Motor neuron (in vitro differentiated cells): ENCODE data around the gene TRIOBP. TPM values are rescaled to one million over a fixed set of nuclear protein-coding genes. Genes with fewer than 3 reads are reported as not detected.
"Not testable (repeated sequence)": the region's sequence is repeated elsewhere in the genome, so short reads cannot be mapped to it uniquely, and the experiment has no call there.

Experiments used
- ATAC-seq, 8 experiments: fragments of 200-7000 bp; cut with Tn5 transposase; replicated peaks in 6 of 8; 2 replicates each; pipeline ENCODE4 v1.8.0; 2021; ENCODE audit warnings: mild to moderate bottlenecking in 8 of 8, moderate library complexity in 8 of 8
- H3K27ac ChIP-seq, 2 donors: fragments of 250-450 bp; sonication (Bioruptor Pico); 2 replicates each; pipeline ENCODE4 v1.9.0; 2021; ENCODE audit warnings: antibody characterized with exemption in 2 of 2, mild to moderate bottlenecking in 2 of 2, moderate library complexity in 1 of 2
- H3K4me1 ChIP-seq, 2 donors: fragments of 250-450 bp; sonication (Bioruptor Pico); replicated peaks in 1 of 2; 2 replicates each; pipeline ENCODE4 v1.6.1; 2021; ENCODE audit warnings: antibody characterized with exemption in 2 of 2, mild to moderate bottlenecking in 2 of 2, moderate library complexity in 1 of 2
- H3K4me3 ChIP-seq, 5 donors: fragments of 250-450 bp; sonication (Bioruptor Pico); 2 replicates each; pipeline ENCODE4 v1.9.0; 2021; ENCODE audit warnings: antibody characterized with exemption in 5 of 5, mild to moderate bottlenecking in 5 of 5, moderate library complexity in 4 of 5
- WGBS, 10 experiments: fragments of 450-650 bp; shearing (Covaris generic); methylation state at CpG; one replicate each; pipeline ENCODE4 v1.0.0; 2022; 5-methylcytosine and 5-hydroxymethylcytosine counted together
- in situ Hi-C, 9 experiments: fragments of 400-800 bp; cut with MboI; loops; one replicate each; pipeline ENCODE4 v1.15.0; 2021; ENCODE audit warnings: low sequenced_read_pairs in 9 of 9, low pct_unique_long_range_greater_than_20kb in 2 of 9; ENCODE audit not compliant: unreplicated experiment in 9 of 9
- total RNA-seq, 8 experiments: library from RNA; unstranded; fragments of 300-600 nt; gene quantifications; 2 replicates each; pipeline versions ENCODE4 v1.2.3 to v1.2.4, GENCODE V29; 2022

TRIOBP gene
- total RNA-seq, 8 experiments from 2014 or later, result 13.8 to 56.2 (median 25.3) TPM

DNA sequence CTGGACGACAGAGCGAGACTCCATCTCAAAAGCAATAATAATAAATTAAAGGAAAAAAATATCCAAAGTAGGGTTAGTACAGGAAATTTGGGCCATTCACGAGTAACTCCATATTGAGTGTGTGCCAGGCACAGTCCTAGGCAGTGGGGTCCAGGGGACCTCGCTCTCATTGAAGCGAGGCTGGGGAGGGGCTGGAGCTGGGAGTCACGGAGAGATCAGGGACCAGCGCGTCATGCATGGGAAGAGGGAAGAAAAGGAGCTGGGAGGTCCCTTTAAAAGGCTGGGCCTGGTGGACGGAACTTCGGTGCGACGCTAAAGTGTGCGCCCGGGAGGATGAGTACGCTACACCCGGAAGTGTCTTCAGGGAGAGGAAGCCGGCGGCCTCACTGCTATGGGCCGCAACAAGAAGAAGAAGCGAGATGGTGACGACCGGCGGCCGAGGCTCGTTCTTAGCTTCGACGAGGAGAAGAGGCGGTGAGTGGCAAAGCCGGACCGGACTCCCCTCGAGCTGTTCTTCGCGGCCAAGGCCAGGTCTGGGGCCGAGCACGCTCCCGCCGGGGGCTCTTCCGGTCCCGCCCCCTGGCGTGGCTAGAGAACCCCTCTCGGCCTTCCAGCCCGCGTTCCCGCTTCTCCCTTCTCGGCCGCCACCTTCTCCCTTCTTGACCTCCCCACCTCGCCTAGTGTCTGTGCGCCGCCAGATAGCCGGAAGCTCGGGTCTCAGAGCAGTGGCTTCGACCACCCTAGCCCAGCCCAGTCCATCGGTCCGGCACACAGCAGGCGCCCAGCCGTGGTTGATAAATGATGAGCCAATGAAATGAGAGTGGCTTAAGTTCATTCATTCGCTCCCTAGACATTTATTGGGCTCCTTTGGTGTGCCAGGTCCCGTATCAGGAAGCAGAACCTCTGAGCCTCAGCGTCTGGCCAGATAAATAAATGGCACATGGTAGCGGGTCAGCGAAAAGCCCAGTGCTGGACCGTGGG, 10.6 kb upstream of the TRIOBP start, which contains the start of gene NOL12:
NOL12 (plus strand) TSS at position 342 of the 981 bp plus-strand sequence; CDS start at position 392, 50 bp downstream.
- Histone ChIP-seq H3K4me1 (peaks cover 2 to 5% of the 10 kb centered on the region in 2 donors), H3K27ac (peak within 1 kb of the TSS; percentile 99), H3K4me3 (peak within 1 kb of the TSS; percentile 96 to 99 (median 99))
- in situ Hi-C loops, result no loop called here
- peak; percentile 83 to 93 (median 90) for ATAC-seq
- WGBS, 10 experiments, result 0 to 27% (median 6%) methylated on average over 2 to 24 of the region's 62 CpGs; no CpG with 5 or more reads in 1 of the 10 experiments

DNA sequence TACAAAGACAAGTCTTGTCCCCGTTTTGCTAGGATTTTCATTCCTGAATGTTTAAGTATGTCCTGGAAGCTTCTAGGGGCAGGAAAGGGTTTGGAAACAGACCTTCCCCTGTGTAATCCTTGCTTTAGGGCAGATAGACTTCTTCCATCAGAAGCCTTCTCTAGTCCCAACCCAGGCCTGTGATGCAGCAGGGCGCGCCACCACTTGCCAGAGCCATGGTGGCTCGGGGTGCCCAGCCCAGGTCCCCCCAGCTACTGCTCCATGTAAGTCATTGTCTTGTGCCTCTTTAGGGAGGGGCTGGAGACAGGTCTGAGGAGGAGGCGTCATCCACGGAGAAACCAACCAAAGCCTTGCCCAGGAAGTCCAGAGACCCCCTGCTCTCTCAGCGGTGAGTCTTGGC, 6.4 kb upstream of the TRIOBP start:
- no peak overlapping the region for H3K4me3 ChIP-seq
- in situ Hi-C loops, result no loop called here
- H3K4me1 ChIP-seq, result peaks cover 4 to 5% of the 10 kb centered on the region in 2 donors
- no peak overlapping the region for H3K27ac ChIP-seq
- ATAC-seq, result no peak
- WGBS, 10 experiments, result 100% methylated on average over 2 of the region's 7 CpGs; no CpG with 5 or more reads in 9 of the 10 experiments

DNA sequence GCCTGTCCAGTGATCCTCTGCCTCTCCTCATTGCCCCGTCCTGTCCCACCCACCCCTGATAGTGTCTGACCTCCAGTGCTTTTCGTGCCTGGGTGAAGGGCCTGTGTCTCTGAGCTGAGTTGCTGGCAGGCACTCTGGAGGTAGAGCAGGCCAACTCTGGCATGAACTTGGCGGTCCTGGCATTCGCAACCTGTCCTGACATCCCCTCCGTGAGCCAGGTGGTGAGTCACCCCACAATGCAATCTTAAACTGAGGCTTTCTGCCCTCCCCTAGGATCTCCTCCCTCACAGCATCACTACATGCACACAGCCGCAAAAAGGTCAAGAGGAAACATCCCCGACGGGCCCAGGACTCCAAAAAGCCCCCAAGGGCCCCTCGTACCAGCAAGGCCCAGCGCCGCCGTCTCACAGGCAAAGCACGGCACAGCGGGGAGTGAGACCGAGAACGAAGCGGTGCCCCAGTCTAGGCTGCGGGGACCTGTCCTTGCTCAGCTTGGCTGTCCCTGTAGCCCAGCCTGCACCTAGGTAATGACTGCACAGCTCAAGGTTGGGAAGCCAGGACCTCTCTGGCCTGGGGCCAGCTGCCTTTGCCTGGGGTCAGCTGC, 5.8 kb upstream of the TRIOBP start:
- WGBS, 10 experiments, result 80 to 89% (median 80%) methylated on average over 1 to 5 of the region's 18 CpGs; no CpG with 5 or more reads in 7 of the 10 experiments
- in situ Hi-C loops, result no loop called here
- peaks cover 9% of the 10 kb centered on the region in 2 donors for H3K4me1 ChIP-seq
- H3K4me3 ChIP-seq, result no peak overlapping the region
- no peak for ATAC-seq
- no peak overlapping the region for H3K27ac ChIP-seq

DNA sequence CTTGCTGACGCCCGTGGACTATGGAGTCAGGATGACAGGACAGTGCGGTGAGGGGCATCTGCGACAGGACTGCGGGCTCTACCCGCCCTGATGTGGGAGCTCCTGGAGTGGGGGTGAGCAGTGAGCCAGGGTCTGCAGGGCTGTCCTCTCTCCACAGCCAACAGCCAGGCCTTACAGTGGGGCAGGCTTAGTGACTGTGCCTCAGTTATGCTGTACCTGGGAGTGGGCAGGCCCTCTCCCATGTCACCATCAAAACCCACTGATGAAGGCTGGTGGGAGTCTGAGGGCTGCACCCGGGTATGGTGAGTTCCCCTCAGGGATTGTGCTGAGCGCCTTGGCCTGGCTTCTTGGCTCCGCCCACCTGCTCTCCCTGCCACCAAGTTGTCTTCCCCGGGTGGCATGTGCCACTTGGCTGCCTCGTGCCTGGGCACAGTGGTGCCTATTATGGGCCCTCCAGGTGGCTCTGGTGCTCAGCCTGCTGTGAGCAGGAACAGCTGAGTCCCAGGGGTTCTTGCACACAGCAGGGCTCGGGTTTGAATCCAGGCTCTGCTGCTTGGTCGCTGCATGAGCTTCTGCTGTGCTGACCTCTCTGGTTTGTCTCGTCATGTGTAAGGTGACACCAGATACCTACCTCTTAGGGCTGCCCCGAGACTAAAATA, 4.1 kb upstream of the TRIOBP start:
- 20 to 100% (median 89%) methylated on average over 1 to 10 of the region's 15 CpGs; no CpG with 5 or more reads in 1 of the 10 experiments for WGBS, 10 experiments
- Histone ChIP-seq H3K4me3 (no peak overlapping the region), H3K27ac (no peak overlapping the region), H3K4me1 (peaks cover 14 to 17% of the 10 kb centered on the region in 2 donors)
- ATAC-seq, result no peak
- in situ Hi-C loops, result no loop called here

DNA sequence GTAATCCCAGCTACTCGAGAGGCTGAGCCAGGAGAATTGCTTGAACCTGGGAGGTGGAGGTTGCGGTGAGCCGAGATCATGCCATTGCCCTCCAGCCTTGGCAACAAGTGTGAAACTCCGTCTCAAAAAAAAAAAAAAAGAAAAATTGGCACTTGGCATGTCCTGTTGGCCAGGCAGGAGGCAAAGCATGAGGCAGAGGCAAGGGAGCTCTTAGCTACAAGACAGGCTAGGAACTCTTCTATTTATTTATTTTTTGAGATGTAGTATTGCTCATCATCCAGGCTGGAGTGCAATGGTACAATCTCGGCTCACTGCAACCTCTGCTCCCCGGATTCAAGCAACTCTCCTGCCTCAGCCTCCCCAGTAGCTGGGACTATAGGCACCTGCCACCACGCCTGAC, 2.7 kb upstream of the TRIOBP start:
- H3K4me1 ChIP-seq, result peaks cover 16 to 20% of the 10 kb centered on the region in 2 donors
- ATAC-seq, H3K27ac ChIP-seq, H3K4me3 ChIP-seq, in situ Hi-C loops: not testable (repeated sequence)
- 84 to 100% (median 94%) methylated on average over 1 to 6 of the region's 7 CpGs; no CpG with 5 or more reads in 3 of the 10 experiments for WGBS, 10 experiments

DNA sequence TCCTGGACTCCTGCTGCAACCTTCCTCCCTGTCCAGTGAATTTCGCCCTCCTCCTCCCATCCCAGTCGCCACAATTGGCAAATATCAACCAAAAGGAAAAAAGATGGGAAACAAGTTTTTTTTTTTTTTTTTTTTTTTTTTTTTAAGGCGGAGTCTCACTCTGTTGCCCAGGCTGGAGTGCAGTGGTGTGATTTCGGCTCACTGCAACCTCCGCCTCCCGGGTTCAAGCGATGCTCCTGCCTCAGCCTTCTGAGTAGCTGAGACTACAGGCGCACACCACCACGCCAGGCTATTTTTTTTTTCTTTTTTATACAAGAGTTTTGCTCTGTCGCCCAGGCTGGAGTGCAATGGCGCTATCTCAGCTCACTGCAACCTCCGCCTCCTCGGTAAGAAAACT, 590 bp upstream of the TRIOBP start:
- ATAC-seq, result peak in 1 of 8 experiments; percentile 32
- 0 to 55% (median 28%) methylated on average over 1 to 8 of the region's 13 CpGs; no CpG with 5 or more reads in 1 of the 10 experiments for WGBS, 10 experiments
- in situ Hi-C loops, result not testable (repeated sequence)
- peak overlapping the region; percentile 11 to 38 (median 29) for H3K4me3 ChIP-seq
- H3K27ac ChIP-seq, result peak overlapping the region; percentile 30 to 54
- peaks cover 16 to 20% of the 10 kb centered on the region in 2 donors for H3K4me1 ChIP-seq

DNA sequence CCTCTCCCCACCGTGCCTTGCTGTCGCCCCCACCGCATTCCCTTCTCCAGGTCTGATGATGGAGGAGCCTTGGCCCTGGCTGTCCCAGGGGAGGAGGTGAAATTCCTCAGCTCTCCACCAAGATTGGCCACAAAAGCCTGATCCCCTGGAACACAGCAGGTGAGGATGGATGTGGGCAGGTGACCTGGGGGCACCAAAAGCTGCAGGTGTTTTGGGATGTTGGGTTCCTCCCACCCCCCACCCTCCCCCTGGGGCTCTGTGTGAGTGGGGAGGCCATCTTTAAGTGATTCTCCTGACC, 639 bp downstream of the TRIOBP start:
- in situ Hi-C loops, result no loop called here
- WGBS, 10 experiments, result 70% methylated on average over 2 of the region's 3 CpGs; no CpG with 5 or more reads in 9 of the 10 experiments
- Histone ChIP-seq H3K4me3 (peak overlapping the region; percentile 19 to 38 (median 31)), H3K27ac (peak overlapping the region; percentile 76 to 81), H3K4me1 (peaks cover 16 to 20% of the 10 kb centered on the region in 2 donors)
- ATAC-seq, result no peak

DNA sequence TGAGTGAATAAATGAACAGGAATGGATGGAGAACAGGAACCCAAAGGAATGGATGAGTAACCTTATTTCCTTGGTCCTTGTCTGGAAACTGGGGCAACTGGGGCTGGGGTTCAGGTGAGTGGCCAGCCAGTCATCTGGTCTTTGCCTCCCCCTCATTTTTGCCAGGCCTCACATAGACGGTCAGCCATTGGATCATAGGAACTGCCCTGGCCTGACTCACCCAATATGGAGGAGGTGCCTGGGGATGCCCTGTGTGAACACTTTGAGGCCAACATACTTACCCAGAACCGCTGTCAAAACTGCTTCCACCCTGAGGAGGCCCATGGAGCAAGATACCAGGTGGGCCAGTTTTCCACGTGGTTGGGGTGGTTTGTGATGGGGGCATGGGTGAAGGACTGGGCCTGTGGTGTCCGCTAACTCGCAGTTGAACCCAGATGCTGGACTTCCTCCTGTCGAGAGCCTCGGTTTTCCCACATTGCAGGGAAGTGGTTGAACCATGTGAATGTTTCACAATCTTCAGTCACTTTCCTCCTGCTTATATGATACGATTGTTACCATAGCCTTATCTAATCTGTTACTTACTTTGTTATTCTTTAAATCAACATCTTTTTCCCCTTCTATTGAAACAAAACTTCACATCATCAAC, 4.4 kb downstream of the TRIOBP start:
- ATAC-seq, result no peak
- 60 to 100% (median 94%) methylated on average over 1 to 6 of the region's 8 CpGs; no CpG with 5 or more reads in 2 of the 10 experiments for WGBS, 10 experiments

DNA sequence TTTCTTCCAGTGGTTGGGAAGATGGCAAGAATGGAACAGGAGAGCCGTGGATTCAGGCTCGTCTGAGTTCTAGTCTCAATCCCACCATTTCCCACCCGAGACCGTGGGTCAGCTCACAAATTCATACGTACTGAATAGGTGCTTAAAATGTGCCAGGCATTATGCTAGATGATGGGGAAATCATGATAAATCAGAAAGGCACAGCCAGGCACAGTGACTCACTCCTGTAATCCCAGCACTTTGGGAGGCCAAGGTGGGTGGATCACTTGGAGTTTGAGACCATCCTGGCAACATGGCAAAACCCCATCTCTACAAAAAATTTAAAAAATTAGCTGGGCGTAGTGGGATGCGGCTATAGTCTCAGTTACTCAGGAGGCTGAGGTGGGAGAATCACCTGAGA, 7.1 kb downstream of the TRIOBP start:
- ATAC-seq, result no peak
- H3K4me3 ChIP-seq, result no peak overlapping the region
- WGBS, 10 experiments, result 65 to 100% (median 87%) methylated on average over 2 to 3 of the region's 7 CpGs; no CpG with 5 or more reads in 5 of the 10 experiments
- no peaks in the 10 kb centered on the region for H3K4me1 ChIP-seq
- in situ Hi-C loops, result no loop called here
- H3K27ac ChIP-seq, result no peak overlapping the region

More for the DNA sequence above, 4.4 kb downstream of the TRIOBP start:
- H3K4me3 ChIP-seq, result no peak overlapping the region
- H3K27ac ChIP-seq, result no peak overlapping the region
- in situ Hi-C loops, result no loop called here
- peaks cover 6 to 11% of the 10 kb centered on the region in 2 donors for H3K4me1 ChIP-seq

DNA sequence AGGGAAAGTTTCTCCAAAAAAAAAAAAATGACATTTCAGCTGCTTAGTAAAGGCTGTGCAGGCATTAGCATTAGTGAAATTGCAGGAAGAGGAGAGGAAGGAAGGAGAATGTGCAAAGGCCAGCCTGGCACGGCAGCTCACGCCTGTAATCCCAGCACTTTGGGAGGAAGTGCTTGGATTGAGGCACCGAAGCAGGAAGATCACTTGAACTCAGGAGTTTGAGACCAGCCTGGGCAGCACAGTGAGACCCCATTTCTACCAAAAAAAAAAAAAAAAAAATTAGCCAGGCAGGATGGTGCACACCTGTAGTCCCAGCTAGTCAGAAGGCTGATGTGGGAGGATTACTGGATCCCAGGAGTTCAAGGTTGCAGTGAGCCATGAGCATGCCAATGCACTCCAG, 7.8 kb downstream of the TRIOBP start:
- no peak for ATAC-seq
- no peak overlapping the region for H3K27ac ChIP-seq
- no peak overlapping the region for H3K4me3 ChIP-seq
- whole genome bisulfite sequencing, 10 experiments, result 88 to 100% (median 98%) methylated on average over 1 to 3 of the region's 3 CpGs; no CpG with 5 or more reads in 4 of the 10 experiments
- H3K4me1 ChIP-seq, result no peaks in the 10 kb centered on the region
- in situ Hi-C loops, result no loop called here

DNA sequence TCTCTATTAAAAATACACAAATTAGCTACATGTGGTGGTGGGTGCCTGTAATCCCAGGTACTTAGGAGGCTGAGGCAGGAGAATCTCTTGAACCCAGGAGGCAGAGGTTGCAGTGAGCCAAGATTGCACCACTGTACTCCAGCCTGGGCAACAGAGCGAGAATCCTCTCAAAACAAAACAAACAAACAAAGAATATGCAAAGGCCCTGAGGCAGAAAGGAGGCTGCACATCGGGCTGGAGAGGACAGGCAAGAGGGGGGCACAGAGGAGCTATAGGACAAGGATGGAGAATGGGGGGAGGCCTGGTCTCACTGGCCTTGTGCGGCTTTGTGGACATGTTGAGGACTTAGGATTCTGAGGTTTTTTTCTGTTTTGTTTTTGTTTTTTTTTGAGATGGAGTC, 8.4 kb downstream of the TRIOBP start:
- Histone ChIP-seq H3K27ac (no peak overlapping the region), H3K4me3 (no peak overlapping the region), H3K4me1 (no peaks in the 10 kb centered on the region)
- ATAC-seq, result no peak
- in situ Hi-C loops, result no loop called here
- WGBS, 10 experiments, result 60 to 100% (median 82%) methylated on average over 1 to 2 of the region's 3 CpGs; no CpG with 5 or more reads in 2 of the 10 experiments
